Right atrium auricular region (tissue), 2 donors: Measurements from ENCODE around the gene CPSF3. TPM values are rescaled to one million over a fixed set of nuclear protein-coding genes. Genes with fewer than 3 reads are reported as not detected.

ENCODE experiments used
- DNase-seq: peaks from one replicate; pipeline ENCODE4 v3.0.0-alpha.2; 2019; ENCODE audit warnings: low spot score
- H3K27ac ChIP-seq, 2 donors: fragments of 200-600 bp; sonication (generic); 1 replicate in 1 of 2; 2 replicates in 1 of 2; pipeline ENCODE4 v1.5.1; 2016 to 2019
- H3K27me3 ChIP-seq, 2 donors: fragments of 200-600 bp; sonication (generic); one replicate each; pipeline versions ENCODE4 v1.5.1 to v1.6.0; 2017 to 2019
- H3K36me3 ChIP-seq: fragments of 200-600 bp; sonication (generic); one replicate; pipeline ENCODE4 v1.5.1; 2016
- H3K4me1 ChIP-seq, 2 donors: fragments of 200-600 bp; sonication (generic); one replicate each; pipeline versions ENCODE4 v1.5.1 to v1.6.0; 2017 to 2019
- H3K4me3 ChIP-seq, 2 donors: fragments of 200-600 bp; sonication (generic); 1 replicate in 1 of 2; 2 replicates in 1 of 2; pipeline ENCODE4 v1.5.1; 2017 to 2019; ENCODE audit warnings: mild to moderate bottlenecking in 1 of 2, moderate library complexity in 1 of 2
- H3K9me3 ChIP-seq, 2 donors: fragments of 200-600 bp; sonication (generic); one replicate each; pipeline ENCODE4 v1.5.1; 2019
- total RNA-seq, 2 donors: library from RNA; depleted of rRNA; stranded (reverse); fragments of >200 nt; gene quantifications; one replicate each; pipeline ENCODE4 v1.1.0, GENCODE V29; 2016
- TF ChIP-seq, protein P1 (sequence below), 2 donors: fragments of 200-600 bp; sonication (generic); IDR thresholded peaks; one replicate each; pipeline ENCODE4 v1.5.1; 2019; ENCODE audit warnings: antibody characterized with exemption in 2 of 2

Gene CPSF3
- total RNA-seq, 2 donors from 2014 or later: 13.7 to 13.9 TPM

DNA sequence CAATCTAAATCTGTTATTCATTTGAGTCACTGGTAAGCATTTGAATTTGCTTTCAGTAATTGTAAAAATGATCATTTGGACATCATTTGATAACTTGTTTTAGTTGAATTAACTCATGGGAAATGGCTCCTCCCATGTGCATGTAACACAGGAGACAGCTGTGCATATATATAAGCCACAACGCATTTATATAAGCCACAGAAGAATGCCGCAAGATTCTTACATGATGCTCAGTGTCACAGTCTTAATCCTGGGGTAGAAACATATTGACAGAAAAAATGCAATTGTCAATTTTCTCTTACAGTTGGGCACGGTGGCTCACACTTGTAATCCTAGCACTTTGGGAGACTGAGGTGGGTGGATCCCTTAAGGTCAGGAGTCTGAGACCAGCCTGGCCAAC is 37.6 kb downstream of the CPSF3 start:
- no peak for DNase-seq
- no peaks in the 10 kb centered on the region for H3K9me3 ChIP-seq
- TF ChIP-seq, protein P1, sequence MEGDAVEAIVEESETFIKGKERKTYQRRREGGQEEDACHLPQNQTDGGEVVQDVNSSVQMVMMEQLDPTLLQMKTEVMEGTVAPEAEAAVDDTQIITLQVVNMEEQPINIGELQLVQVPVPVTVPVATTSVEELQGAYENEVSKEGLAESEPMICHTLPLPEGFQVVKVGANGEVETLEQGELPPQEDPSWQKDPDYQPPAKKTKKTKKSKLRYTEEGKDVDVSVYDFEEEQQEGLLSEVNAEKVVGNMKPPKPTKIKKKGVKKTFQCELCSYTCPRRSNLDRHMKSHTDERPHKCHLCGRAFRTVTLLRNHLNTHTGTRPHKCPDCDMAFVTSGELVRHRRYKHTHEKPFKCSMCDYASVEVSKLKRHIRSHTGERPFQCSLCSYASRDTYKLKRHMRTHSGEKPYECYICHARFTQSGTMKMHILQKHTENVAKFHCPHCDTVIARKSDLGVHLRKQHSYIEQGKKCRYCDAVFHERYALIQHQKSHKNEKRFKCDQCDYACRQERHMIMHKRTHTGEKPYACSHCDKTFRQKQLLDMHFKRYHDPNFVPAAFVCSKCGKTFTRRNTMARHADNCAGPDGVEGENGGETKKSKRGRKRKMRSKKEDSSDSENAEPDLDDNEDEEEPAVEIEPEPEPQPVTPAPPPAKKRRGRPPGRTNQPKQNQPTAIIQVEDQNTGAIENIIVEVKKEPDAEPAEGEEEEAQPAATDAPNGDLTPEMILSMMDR (IDR thresholded peaks at IDR 0.05): no peak
- H3K27me3 ChIP-seq: no peaks in the 10 kb centered on the region
- no peak overlapping the region for H3K4me3 ChIP-seq
- H3K36me3 ChIP-seq: peaks cover 6% of the 10 kb centered on the region
- H3K4me1 ChIP-seq: no peaks in the 10 kb centered on the region
- no peak overlapping the region for H3K27ac ChIP-seq

DNA sequence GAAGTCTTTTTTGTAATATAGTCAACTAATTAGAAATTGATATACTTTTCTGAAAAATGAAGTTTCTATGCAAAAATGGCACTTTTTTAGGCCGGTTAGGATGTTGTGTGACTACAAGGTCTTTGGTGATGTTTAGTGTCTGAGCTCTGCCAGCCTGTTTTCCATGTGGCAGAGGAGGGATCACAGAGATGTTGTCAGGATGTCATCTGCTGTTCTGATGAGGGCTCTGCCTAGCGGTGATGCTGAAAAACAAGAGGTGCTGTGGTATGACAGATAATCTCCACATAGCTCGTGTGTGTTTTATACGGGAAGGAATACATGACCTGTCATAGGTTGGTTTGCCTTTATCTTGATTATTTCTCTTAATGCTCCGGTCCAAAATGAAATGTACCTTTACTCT is 38.9 kb downstream of the CPSF3 start:
- Histone ChIP-seq H3K4me1 (no peaks in the 10 kb centered on the region), H3K9me3 (no peaks in the 10 kb centered on the region), H3K36me3 (no peaks in the 10 kb centered on the region), H3K27me3 (no peaks in the 10 kb centered on the region), H3K4me3 (no peak overlapping the region), H3K27ac (no peak overlapping the region)
- TF ChIP-seq, protein P1 (IDR thresholded peaks at IDR 0.05): no peak
- DNase-seq: no peak

DNA sequence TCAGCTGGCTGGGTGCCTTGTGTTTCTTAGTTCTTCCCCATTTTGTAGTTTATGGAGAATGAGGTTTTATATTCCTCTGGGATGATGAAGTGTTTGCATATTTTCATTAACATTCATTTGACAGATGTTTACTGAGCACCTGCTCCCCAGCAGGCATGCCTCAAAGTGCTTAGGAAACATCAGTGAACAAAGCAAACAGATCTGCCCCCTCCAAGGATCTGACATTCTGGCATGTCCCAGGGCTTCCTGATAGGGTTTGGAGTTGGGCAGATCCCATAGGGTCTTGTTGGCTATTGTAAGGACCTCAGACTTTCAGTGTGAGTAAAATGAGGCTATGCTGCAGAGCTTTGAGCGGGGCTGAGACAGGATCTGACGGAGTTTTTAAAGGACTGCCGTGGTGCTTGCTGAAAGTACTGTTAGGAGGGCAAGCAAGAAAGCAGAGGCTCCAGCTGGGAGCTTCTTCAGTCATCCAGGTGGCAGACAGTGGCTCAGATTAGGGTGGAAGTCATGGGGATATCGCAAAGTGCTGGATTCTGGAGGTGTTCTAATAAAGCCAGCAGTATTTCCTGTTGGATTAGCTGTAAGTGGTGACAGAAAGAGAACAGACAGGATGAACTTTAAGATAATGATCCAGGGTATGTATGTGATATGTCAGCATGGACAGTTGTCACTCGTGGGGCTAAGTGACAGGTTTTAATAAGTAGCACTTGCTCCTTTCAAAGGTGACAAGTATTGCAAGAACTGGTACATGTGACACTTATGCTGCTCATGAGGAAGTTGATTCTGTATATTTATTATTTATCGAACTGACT is 39.6 kb downstream of the CPSF3 start:
- H3K9me3 ChIP-seq: no peaks in the 10 kb centered on the region
- TF ChIP-seq, protein P1 (IDR thresholded peaks at IDR 0.05): no peak
- H3K27ac ChIP-seq: no peak overlapping the region
- H3K36me3 ChIP-seq: peaks cover 5% of the 10 kb centered on the region
- H3K4me1 ChIP-seq: no peaks in the 10 kb centered on the region
- no peak overlapping the region for H3K4me3 ChIP-seq
- DNase-seq: no peak
- no peaks in the 10 kb centered on the region for H3K27me3 ChIP-seq

DNA sequence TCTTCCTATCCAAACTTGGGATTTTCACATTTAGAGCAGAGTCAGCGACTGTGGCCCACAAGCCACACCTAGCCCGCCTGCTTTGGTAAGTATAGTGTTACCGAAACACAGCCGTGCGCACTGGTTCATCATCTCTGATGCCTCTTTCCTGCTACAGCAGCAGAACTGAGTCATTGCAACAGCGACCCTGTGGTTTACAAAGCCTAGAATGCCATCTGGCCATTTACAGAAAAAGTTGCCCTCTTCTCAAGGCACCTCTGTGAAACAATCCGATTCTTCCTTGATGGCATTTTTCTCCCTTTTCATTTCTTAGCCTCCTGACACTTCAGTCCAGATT is 40.2 kb downstream of the CPSF3 start:
- no peak for DNase-seq
- Histone ChIP-seq H3K27ac (no peak overlapping the region), H3K4me3 (no peak overlapping the region), H3K36me3 (peaks cover 5% of the 10 kb centered on the region), H3K4me1 (no peaks in the 10 kb centered on the region), H3K27me3 (no peaks in the 10 kb centered on the region), H3K9me3 (no peaks in the 10 kb centered on the region)
- TF ChIP-seq, protein P1 (IDR thresholded peaks at IDR 0.05): no peak

DNA sequence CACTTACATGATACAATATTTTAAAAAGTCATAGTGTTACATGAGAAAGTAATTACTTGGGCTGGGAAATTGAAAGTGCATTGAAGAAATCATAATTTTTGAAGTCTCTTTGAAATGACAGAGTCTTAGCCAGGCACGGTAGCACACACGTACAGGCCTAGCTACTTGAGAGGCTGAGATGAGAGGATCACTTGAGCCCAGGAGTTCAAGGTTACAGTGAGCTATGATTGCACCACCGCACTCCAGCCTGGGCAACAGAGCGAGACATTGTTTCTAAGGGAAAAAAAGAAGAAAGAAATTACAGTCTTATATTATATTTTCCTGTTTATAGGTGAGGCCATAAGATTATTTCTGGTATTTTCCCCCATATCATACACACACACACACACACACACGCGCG is 41.7 kb downstream of the CPSF3 start:
- no peaks in the 10 kb centered on the region for H3K27me3 ChIP-seq
- H3K27ac ChIP-seq: no peak overlapping the region
- peaks cover 5% of the 10 kb centered on the region for H3K36me3 ChIP-seq
- TF ChIP-seq, protein P1 (IDR thresholded peaks at IDR 0.05): no peak
- no peak for DNase-seq
- H3K4me1 ChIP-seq: no peaks in the 10 kb centered on the region
- no peak overlapping the region for H3K4me3 ChIP-seq
- H3K9me3 ChIP-seq: no peaks in the 10 kb centered on the region
